Activated B cell treated with CpG ODN at 0.5 μM for 24 hours (primary cell): ENCODE data around the gene CA5B. TPM values are rescaled to one million over a fixed set of nuclear protein-coding genes. Genes with fewer than 3 reads are reported as not detected.

Experiments used
- ATAC-seq: fragments of 200-7000 bp; cut with Tn5 transposase; one replicate; pipeline ENCODE4 v1.10.0; 2021; ENCODE audit warnings: low read depth, mild to moderate bottlenecking, moderate library complexity
- CTCF ChIA-PET: fragments of 350-600 bp; sonication (Branson Sonifier 250); formaldehyde crosslinking; loops from one replicate; lab custom pipeline; 2021; ENCODE audit warnings: antibody characterized with exemption; lab: Charles Lee
- POLR2A ChIA-PET: fragments of 350-600 bp; sonication (Branson Sonifier 250); formaldehyde crosslinking; loops from one replicate; lab custom pipeline; 2021; ENCODE audit warnings: antibody characterized with exemption; lab: Charles Lee
- DNase-seq: peaks from one replicate; pipeline ENCODE4 v3.0.0; 2022
- H3K27ac Mint-ChIP-seq: one replicate; pipeline ENCODE4 v1.8.0; 2020; ENCODE audit warnings: mixed read lengths
- H3K27me3 Mint-ChIP-seq: one replicate; pipeline ENCODE4 v1.8.0; 2021; ENCODE audit warnings: mixed read lengths
- H3K36me3 Mint-ChIP-seq: one replicate; pipeline ENCODE4 v1.8.0; 2021; ENCODE audit warnings: low read depth, mixed read lengths
- H3K4me1 Mint-ChIP-seq: one replicate; pipeline ENCODE4 v1.8.0; 2021; ENCODE audit warnings: mixed read lengths
- H3K4me3 Mint-ChIP-seq: one replicate; pipeline ENCODE4 v1.8.0; 2020; ENCODE audit warnings: mild to moderate bottlenecking, mixed read lengths
- H3K9me3 Mint-ChIP-seq: one replicate; pipeline ENCODE4 v1.8.0; 2020; ENCODE audit warnings: mixed read lengths
- intact Hi-C: fragments of 100-400 bp; cut with micrococcal nuclease; formaldehyde crosslinking; loops from one replicate; pipeline ENCODE4 v1.15.1; 2024
- total RNA-seq: library from RNA; stranded (reverse); gene quantifications from 2 replicates; pipeline ENCODE4 v1.2.3, GENCODE V29; 2022
- TF ChIP-seq, protein P1 (sequence below): fragments of 200-600 bp; IDR thresholded peaks from one replicate; pipeline ENCODE4 v1.8.0; 2022; ENCODE audit warnings: antibody characterized with exemption, mild to moderate bottlenecking

Gene CA5B
- total RNA-seq, 1 donor from 2014 or later: 9.9 TPM

DNA sequence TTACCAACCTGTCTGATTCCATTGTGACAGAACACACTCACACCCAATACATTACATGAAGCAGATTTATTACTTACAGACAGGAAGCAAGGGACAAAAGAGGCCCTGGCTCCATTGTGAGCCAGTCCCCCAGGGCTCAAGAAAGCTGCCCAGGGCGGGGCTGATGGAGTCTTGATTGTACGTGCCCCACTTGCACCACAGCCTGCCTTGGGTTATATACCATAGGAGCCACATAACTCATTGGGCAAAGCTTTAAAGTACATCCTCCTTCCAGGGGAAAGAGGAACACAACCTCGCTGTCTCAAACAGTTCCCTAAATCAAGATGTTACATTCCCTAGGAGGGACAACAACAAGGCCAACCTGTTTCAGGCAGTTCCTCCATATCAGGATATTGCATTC, 48.8 kb downstream of the CA5B start:
- H3K27me3 Mint-ChIP-seq: no peaks in the 10 kb centered on the region
- peaks cover 12% of the 10 kb centered on the region for H3K36me3 Mint-ChIP-seq
- DNase-seq (no peak), ATAC-seq (no peak)
- ChIA-PET CTCF (no interaction called here), POLR2A (no interaction called here)
- TF ChIP-seq, protein P1, sequence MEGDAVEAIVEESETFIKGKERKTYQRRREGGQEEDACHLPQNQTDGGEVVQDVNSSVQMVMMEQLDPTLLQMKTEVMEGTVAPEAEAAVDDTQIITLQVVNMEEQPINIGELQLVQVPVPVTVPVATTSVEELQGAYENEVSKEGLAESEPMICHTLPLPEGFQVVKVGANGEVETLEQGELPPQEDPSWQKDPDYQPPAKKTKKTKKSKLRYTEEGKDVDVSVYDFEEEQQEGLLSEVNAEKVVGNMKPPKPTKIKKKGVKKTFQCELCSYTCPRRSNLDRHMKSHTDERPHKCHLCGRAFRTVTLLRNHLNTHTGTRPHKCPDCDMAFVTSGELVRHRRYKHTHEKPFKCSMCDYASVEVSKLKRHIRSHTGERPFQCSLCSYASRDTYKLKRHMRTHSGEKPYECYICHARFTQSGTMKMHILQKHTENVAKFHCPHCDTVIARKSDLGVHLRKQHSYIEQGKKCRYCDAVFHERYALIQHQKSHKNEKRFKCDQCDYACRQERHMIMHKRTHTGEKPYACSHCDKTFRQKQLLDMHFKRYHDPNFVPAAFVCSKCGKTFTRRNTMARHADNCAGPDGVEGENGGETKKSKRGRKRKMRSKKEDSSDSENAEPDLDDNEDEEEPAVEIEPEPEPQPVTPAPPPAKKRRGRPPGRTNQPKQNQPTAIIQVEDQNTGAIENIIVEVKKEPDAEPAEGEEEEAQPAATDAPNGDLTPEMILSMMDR: no peak
- peaks cover 11% of the 10 kb centered on the region for H3K4me1 Mint-ChIP-seq
- H3K27ac Mint-ChIP-seq: no peak overlapping the region
- no peak overlapping the region for H3K4me3 Mint-ChIP-seq
- no peaks in the 10 kb centered on the region for H3K9me3 Mint-ChIP-seq
- intact Hi-C loops: no loop called here

DNA sequence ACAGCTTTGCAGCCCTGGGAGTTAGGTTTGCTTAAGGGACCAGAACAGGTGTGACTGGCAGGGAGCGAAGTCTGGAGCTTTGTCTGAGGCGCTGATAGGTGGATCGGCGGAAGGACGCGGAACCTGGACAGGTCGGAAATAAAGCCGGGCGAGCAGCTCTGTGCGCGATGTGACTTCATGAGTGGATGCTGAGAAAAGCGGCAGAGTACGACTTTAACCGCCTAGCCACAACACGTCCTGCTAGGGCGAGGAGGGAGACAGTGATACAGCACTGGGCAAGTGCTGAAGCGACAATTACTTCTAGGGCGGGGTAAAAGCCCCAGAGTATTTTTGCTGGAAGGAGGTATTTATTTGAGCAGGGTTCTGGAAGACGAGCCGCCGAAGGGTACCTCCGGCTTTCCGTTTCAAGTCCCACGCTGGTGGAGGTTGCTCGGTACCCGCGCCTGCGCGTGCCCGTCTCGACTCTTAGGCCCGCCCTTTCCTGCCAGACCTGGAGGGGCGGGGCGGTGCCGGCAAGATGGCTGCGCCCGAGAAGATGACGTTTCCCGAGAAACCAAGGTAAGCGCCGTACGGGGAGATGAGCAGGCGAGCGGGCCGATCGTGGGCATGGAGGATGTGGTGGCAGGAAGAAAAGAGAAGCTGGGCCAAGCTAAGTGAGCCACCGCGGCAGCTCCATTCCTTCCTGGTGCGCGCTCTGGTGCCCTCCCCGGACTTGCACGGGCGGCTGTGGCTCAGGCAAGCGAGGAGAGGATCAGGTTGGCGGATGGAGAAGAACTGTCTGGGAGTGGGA, 52.1 kb downstream of the CA5B start, which contains the start of gene ZRSR2:
ZRSR2 (plus strand) TSS at position 506 of the 790 bp plus-strand sequence; CDS start at position 518, 12 bp downstream.
- H3K36me3 Mint-ChIP-seq: peaks cover 19% of the 10 kb centered on the region
- ATAC-seq: peak; percentile 93
- H3K9me3 Mint-ChIP-seq: no peaks in the 10 kb centered on the region
- H3K4me3 Mint-ChIP-seq: no peak within 1 kb of the TSS
- no peaks in the 10 kb centered on the region for H3K27me3 Mint-ChIP-seq
- POLR2A ChIA-PET: interaction anchor here (0.9 to 3.0 kb wide), 10 partner anchors 8 to 115 kb away, joined by 3 to 27 read pairs (median 4); partner anchors contain the start of genes AP1S2 and CA5B
- intact Hi-C loops: loop anchor here (1.0 to 2.0 kb wide), 8 partner anchors 8 to 455 kb away; partner anchors contain the start of genes AP1S2, CA5B and PIGA
- DNase-seq: peak; percentile 76
- peaks cover 18% of the 10 kb centered on the region for H3K4me1 Mint-ChIP-seq
- TF ChIP-seq, protein P1: no peak
- peak within 1 kb of the TSS; percentile 35 for H3K27ac Mint-ChIP-seq
- CTCF ChIA-PET: interaction anchor here (0.7 to 1.5 kb wide), 2 partner anchors 8 to 114 kb away, joined by 3 read pairs; no protein-coding TSS in a partner anchor

DNA sequence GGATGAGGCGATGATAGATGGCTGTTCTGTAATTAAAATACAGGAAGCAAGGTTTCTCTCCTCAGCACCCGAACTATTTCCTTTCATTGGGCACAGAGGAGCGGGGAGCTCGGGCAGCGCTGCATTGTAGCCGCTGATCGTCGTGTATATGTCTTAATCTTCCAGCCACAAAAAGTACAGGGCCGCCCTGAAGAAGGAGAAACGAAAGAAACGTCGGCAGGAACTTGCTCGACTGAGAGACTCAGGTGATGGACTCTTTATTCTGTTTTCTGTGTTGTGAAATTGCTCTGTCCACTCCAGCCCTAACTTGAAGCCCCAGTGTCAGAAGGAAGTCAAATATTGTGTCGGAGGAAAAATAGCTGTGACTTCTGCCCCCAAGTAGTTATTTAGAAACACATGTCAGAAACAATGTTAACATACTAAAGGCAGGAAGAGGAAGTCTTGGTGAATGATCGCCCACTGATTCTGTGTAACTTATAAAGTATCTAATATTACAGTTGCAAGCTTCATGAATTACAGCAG, 52.8 kb downstream of the CA5B start:
- Mint-ChIP-seq H3K27me3 (no peaks in the 10 kb centered on the region), H3K9me3 (no peaks in the 10 kb centered on the region), H3K4me1 (peaks cover 21% of the 10 kb centered on the region), H3K4me3 (no peak overlapping the region), H3K36me3 (peaks cover 21% of the 10 kb centered on the region), H3K27ac (no peak overlapping the region)
- ATAC-seq (peak; percentile 36), DNase-seq (no peak)
- intact Hi-C loops: loop anchor here (1.0 to 2.0 kb wide), 8 partner anchors 9 to 456 kb away; partner anchors contain the start of genes AP1S2, CA5B and PIGA
- POLR2A ChIA-PET: interaction anchor here (0.6 to 3.0 kb wide), 7 partner anchors 9 to 457 kb away, joined by 3 to 27 read pairs (median 5); partner anchors contain the start of genes AP1S2 and CA5B
- TF ChIP-seq, protein P1: no peak
- CTCF ChIA-PET: interaction anchor here (0.7 to 1.5 kb wide), 3 partner anchors 9 to 114 kb away, joined by 3 to 4 read pairs (median 3); no protein-coding TSS in a partner anchor

DNA sequence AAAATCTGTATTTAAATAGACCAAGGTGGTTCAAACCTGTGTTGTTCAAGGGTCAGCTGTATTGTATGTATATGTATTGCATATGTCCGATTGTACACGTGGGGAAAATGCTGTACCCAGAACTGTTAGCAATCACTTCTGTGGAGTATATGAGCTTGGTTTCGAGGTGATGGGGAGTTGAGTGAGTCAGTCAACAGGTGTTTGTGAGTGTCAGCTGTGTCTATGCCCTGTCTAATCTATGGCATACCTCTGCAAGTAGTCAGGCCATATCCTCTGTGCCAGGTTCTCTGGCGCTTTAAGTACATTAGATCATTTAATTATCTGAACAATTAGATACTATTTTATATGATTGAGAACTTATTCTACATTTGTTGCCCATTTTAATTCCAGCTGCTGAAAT, 59.6 kb downstream of the CA5B start:
- Mint-ChIP-seq H3K27ac (no peak overlapping the region), H3K4me3 (no peak overlapping the region), H3K4me1 (peaks cover 25% of the 10 kb centered on the region), H3K27me3 (no peaks in the 10 kb centered on the region), H3K9me3 (no peaks in the 10 kb centered on the region), H3K36me3 (peaks cover 44% of the 10 kb centered on the region)
- ChIA-PET POLR2A (no interaction called here), CTCF (no interaction called here)
- intact Hi-C loops: no loop called here
- TF ChIP-seq, protein P1: no peak
- DNase-seq: no peak
- ATAC-seq: no peak

DNA sequence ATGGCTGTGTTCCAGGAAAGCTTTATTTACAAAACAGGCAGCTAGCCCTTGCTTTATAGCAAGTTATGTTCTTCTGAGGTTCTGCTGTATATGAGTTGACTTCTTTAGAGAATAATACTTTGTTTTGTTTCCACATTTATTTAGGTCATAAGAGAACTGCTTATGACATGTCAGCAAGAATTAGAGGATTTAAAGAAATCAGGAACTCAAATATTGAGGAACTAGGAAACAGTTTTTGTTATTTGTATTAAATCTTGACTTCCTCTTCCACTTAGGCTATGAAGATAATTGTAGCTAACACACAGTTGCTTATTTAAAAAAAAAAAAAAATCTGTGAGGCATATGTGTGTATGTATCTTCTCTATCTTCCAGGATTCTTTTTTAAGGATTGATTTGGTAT, 66.5 kb downstream of the CA5B start:
- Mint-ChIP-seq H3K27ac (no peak overlapping the region), H3K4me3 (no peak overlapping the region), H3K4me1 (peaks cover 8% of the 10 kb centered on the region), H3K9me3 (no peaks in the 10 kb centered on the region), H3K27me3 (no peaks in the 10 kb centered on the region), H3K36me3 (peaks cover 53% of the 10 kb centered on the region)
- TF ChIP-seq, protein P1: no peak
- DNase-seq (no peak), ATAC-seq (no peak)
- CTCF ChIA-PET: no interaction called here
- intact Hi-C loops: no loop called here
- POLR2A ChIA-PET: interaction anchor here (1.2 kb wide), 1 partner anchor 15 kb away, joined by 3 read pairs; no protein-coding TSS in a partner anchor
